Progenitor cell of endocrine pancreas (in vitro differentiated cells): Measurements from ENCODE around the gene PDZD2. TPM values are rescaled to one million over a fixed set of nuclear protein-coding genes. Genes with fewer than 3 reads are reported as not detected.

Experiments used
- DNase-seq: peaks from one replicate; pipeline ENCODE4 v3.0.0; 2021; ENCODE audit warnings: low spot score; ENCODE audit not compliant: unreplicated experiment
- H3K27ac Mint-ChIP-seq: 2 replicates; pipeline ENCODE4 v1.8.0; 2021; ENCODE audit warnings: mild to moderate bottlenecking, moderate library complexity, mixed read lengths
- H3K27me3 Mint-ChIP-seq: 2 replicates; pipeline ENCODE4 v1.8.0; 2021; ENCODE audit warnings: mixed read lengths
- H3K36me3 Mint-ChIP-seq: 2 replicates; pipeline ENCODE4 v1.8.0; 2022; ENCODE audit warnings: mixed read lengths; ENCODE audit not compliant: insufficient read depth
- H3K4me1 Mint-ChIP-seq: 2 replicates; pipeline ENCODE4 v1.8.0; 2021; ENCODE audit warnings: low read depth, mixed read lengths
- H3K4me3 Mint-ChIP-seq: 2 replicates; pipeline ENCODE4 v1.8.0; 2021; ENCODE audit warnings: low read depth, mild to moderate bottlenecking, moderate library complexity, mixed read lengths
- H3K9me3 Mint-ChIP-seq: 2 replicates; pipeline ENCODE4 v1.8.0; 2021; ENCODE audit warnings: low read depth, mixed read lengths
- total RNA-seq: library from RNA; stranded (reverse); gene quantifications from 2 replicates; pipeline ENCODE4 v1.2.1, GENCODE V29; 2021
- TF ChIP-seq, protein P1 (sequence below): fragments of 200-600 bp; sonication (generic); IDR thresholded peaks from one replicate; pipeline ENCODE4 v1.5.0; 2021; ENCODE audit warnings: antibody characterized with exemption, mild to moderate bottlenecking; ENCODE audit not compliant: unreplicated experiment

Gene PDZD2
- total RNA-seq, 1 donor from 2014 or later = 3.1 TPM

DNA sequence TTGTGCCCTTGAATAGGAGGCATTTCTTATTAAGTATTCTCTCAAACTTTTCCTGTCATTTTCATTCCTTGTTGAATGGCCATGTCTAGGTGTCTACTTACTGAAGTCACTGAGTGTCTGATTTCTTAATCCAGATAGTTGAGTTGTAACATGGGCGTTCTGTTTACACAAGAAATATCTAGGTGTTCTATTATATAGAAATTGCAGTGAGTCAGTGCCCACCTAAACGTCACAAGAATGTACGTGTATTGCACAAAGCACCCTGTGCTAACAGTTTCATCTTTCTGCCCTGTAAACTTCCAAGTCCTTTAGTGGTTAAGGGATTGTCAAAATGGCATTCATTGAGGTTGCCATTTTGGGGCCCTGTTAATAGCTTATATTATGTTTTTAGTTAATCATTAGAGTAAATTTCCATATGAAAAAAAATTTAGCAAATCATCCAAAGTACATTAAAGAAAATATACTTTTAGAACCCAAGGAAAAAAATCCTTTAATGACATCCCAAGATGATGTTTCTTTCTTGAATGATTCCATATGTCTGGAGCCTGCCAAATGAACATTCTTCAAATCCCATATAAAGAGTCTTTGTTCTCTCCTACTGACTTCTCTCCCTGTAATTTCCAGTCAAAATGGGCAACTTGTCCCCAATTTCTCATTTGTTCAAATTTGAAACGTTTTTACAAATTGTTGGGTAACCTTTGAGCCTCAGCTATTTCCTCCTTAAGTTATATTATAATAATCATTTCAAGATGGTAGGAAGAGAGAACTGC is 421.0 kb downstream of the PDZD2 start:
- peak overlapping the region; percentile 64 for H3K27ac Mint-ChIP-seq
- H3K4me1 Mint-ChIP-seq = peaks cover 7% of the 10 kb centered on the region
- no peak overlapping the region for H3K4me3 Mint-ChIP-seq
- DNase-seq = no peak
- no peaks in the 10 kb centered on the region for H3K27me3 Mint-ChIP-seq
- TF ChIP-seq, protein P1, sequence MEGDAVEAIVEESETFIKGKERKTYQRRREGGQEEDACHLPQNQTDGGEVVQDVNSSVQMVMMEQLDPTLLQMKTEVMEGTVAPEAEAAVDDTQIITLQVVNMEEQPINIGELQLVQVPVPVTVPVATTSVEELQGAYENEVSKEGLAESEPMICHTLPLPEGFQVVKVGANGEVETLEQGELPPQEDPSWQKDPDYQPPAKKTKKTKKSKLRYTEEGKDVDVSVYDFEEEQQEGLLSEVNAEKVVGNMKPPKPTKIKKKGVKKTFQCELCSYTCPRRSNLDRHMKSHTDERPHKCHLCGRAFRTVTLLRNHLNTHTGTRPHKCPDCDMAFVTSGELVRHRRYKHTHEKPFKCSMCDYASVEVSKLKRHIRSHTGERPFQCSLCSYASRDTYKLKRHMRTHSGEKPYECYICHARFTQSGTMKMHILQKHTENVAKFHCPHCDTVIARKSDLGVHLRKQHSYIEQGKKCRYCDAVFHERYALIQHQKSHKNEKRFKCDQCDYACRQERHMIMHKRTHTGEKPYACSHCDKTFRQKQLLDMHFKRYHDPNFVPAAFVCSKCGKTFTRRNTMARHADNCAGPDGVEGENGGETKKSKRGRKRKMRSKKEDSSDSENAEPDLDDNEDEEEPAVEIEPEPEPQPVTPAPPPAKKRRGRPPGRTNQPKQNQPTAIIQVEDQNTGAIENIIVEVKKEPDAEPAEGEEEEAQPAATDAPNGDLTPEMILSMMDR = no peak
- peaks cover 6% of the 10 kb centered on the region for H3K9me3 Mint-ChIP-seq
- H3K36me3 Mint-ChIP-seq = peaks cover 5% of the 10 kb centered on the region

DNA sequence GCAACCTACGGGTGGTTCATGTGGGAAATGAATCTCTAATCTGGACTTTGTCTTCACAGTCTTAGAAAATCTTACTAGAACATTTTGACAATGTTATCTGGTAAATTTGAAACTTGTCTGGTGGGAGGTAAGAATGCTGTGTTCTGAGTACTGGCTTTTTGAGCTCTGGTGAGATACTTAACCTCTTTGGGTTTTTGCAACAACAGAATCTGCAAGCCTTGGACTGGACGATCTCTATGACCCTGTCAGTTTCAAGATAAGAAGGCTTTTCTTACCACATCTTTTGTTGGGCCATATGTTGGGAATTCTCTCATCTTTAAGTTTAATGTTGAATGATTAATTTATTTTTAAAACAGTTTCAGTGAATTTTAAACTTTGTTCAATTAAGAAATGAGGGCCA is 422.3 kb downstream of the PDZD2 start:
- Mint-ChIP-seq H3K4me1 (peaks cover 4% of the 10 kb centered on the region), H3K27me3 (no peaks in the 10 kb centered on the region), H3K9me3 (peaks cover 6% of the 10 kb centered on the region), H3K36me3 (peaks cover 5% of the 10 kb centered on the region), H3K27ac (no peak overlapping the region), H3K4me3 (no peak overlapping the region)
- DNase-seq = no peak
- TF ChIP-seq, protein P1 = no peak

DNA sequence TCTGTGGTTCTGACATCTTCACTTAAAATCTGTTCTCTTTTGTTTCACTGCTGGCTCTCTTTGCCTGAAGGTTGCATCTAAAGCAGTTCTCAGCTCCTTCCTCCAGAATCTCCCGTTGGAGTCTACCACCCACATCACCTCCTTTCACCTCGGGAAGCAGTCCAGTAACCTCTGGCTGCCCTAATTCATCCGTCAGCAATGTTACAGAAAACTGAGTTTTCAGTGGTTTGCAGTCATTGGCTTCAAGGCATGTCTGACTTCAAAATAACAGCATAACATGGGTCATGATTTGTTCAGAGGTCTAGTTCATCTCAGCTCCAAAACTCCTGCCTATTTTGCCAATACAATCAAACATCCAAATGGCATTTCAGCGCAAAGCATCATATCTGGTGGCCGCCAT is 427.5 kb downstream of the PDZD2 start:
- H3K27me3 Mint-ChIP-seq = no peaks in the 10 kb centered on the region
- TF ChIP-seq, protein P1 = no peak
- no peaks in the 10 kb centered on the region for H3K36me3 Mint-ChIP-seq
- no peak overlapping the region for H3K4me3 Mint-ChIP-seq
- H3K4me1 Mint-ChIP-seq = no peaks in the 10 kb centered on the region
- no peak for DNase-seq
- no peaks in the 10 kb centered on the region for H3K9me3 Mint-ChIP-seq
- H3K27ac Mint-ChIP-seq = no peak overlapping the region

DNA sequence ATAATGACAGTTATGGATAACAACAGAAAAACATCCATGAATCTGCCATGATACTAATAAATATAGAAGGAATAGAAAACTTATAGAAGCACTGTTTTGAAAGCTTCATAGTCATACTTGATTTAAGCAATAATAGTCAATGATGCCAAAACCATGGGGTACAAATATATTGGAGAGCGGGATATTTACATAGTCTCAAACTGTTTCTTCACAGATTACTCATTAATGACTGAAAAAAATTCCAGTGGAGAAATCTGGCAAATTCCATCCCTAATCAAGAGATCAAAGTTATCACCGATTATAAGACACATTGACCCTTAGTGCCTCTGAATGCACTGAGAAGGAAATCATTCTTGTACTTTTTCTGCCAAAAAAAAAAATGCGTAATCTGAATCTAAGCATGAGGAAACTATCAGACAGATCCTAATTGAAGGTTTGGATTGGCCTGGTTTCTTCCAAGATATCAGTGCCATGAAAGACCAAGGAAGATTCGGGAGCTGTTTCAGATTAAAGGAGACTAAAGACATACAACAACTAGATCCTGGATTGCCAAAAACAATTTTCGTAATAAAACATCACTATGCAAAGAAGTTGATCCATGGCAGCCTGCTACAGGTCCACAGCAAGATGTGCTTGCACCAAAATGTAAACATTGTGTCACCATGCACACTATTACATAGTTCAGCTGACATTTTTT is 429.0 kb downstream of the PDZD2 start:
- no peak overlapping the region for H3K27ac Mint-ChIP-seq

DNA sequence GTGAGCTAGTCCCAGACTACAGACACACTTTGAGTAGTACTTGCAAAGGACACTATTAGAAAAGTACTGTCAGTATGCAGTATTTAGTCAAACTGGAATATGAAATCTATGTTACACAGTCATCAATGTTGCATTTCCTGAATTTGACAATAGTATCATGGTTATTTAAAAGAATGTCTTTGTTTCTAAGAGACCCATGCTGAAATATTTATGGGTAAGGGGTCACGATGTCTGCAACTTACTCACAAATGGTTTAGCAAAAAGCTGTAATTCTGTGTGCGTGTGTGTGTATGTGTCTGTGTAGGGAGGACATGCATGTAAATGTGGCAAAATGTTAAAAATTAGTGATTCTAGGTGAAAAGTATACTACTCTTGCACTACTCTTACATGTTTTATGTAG is 429.6 kb downstream of the PDZD2 start:
- H3K36me3 Mint-ChIP-seq = no peaks in the 10 kb centered on the region
- H3K27me3 Mint-ChIP-seq = no peaks in the 10 kb centered on the region
- H3K9me3 Mint-ChIP-seq = no peaks in the 10 kb centered on the region
- no peaks in the 10 kb centered on the region for H3K4me1 Mint-ChIP-seq
- no peak for DNase-seq
- H3K27ac Mint-ChIP-seq = no peak overlapping the region
- no peak overlapping the region for H3K4me3 Mint-ChIP-seq
- TF ChIP-seq, protein P1 = no peak

More for the DNA sequence above, 429.0 kb downstream of the PDZD2 start:
- Mint-ChIP-seq H3K9me3 (no peaks in the 10 kb centered on the region), H3K4me1 (no peaks in the 10 kb centered on the region), H3K36me3 (no peaks in the 10 kb centered on the region), H3K4me3 (no peak overlapping the region), H3K27me3 (no peaks in the 10 kb centered on the region)
- DNase-seq = no peak
- TF ChIP-seq, protein P1 = no peak
